ENCODE results near the gene UBE2H.

UBE2H gene

DNA sequence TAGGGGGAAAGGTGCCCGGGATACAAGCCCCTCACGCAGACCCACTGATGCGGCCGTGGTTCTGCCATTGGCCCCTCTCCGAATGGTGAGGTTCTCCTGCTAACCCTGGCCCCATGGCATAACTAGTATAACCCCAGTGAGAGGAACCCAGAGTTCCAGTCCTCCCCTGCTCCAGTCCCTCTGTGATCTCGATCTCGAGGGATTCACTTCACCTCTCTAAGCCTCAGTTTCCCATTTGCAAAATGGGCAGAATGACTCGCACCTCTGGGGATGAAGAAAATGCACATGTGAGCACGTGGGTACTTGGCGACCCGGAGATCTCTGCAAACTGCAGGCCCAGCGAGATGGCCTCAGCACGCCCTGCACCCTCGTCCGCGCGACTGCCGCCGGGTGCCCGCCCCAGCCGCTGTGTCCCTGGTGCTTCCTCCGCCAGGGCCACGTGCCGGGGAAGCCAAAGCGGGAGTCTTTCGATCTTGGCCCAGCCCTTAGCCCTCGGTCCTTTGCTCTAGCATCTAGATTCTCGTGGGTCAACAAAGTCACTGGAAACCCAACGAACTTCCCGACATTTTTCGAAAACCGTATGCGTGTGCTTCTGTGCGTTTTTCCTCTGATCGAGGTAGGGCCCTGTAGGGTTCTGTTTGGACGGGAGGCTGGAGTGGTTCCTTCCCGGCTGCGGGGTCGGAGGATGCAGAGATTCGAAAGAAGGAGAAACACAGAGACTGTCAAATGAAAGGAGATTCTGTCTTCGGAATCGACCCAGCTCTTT, 169.8 kb downstream of the UBE2H start:
- no peak for DNase-seq

GRCh38 chr7:129781928-129782817, 170.6 kb downstream of the UBE2H start:
- DNase-seq, result no peak

DNA sequence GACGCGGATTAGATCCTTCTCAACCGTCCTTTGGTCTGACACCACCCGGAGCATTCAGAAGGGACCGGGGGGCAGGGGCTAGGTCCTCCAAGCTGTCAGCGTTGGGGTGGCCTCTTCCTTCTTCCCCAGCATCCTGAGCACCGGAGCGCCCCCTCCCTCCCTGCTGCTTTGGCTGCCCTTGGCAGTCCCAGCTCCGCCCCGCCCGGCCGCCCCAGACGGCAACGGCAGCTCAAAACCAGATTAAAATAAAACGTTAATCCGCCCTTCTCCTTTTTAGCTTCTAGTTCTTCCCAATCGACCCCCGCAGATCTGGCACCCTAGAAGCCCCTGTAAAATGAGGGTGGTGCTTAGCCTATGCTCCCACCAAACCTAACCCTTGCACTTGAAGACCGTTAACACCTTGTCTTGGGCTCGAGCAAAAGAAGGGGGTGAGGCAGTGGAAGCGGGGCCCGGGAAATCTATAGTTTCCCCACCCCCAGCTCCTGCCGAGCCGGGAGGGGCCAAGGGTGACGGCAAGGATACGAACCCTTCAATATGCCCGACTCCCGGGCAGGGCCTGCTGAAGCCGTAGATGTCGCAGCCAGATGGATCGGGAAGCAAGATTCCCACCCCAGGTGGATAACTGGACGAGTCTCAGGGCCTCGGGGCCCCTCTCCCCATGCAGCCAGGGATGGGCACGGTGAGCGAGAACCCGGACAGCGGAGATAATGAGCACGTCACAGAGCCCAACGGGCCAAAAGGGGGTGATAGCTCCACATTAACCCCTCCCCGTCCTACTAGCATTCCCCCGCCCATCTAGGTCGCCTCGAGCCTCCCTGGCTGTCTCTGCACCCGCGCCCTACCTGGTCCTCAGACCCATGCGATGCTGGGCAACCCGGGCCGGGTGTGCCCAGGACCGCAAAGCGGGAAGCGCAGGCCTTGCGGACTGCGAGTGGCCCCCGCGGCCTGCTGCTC, 171.5 kb downstream of the UBE2H start:
- DNase-seq, result no peak
